Retinal pigment epithelial cell (primary cell): Measurements from ENCODE around the gene TRIM3.
"Not testable (repeated sequence)": the region's sequence is repeated elsewhere in the genome, so short reads cannot be mapped to it uniquely, and the experiment has no call there.

Experiments
- DNase-seq: peaks from one replicate; pipeline ENCODE4 v3.0.0-alpha.2; 2010; ENCODE audit warnings: low read depth
- H3K4me3 ChIP-seq: 2 replicates; pipeline ENCODE4 v1.5.1; 2011; ENCODE audit warnings: mild to moderate bottlenecking, low read length, control low read depth, moderate library complexity
- TF ChIP-seq, protein P1 (sequence below): conservative IDR thresholded peaks from 2 replicates; pipeline ENCODE4 v1.5.1; 2011; ENCODE audit warnings: low read depth, low read length, control low read depth, inconsistent platforms

Gene TRIM3

DNA sequence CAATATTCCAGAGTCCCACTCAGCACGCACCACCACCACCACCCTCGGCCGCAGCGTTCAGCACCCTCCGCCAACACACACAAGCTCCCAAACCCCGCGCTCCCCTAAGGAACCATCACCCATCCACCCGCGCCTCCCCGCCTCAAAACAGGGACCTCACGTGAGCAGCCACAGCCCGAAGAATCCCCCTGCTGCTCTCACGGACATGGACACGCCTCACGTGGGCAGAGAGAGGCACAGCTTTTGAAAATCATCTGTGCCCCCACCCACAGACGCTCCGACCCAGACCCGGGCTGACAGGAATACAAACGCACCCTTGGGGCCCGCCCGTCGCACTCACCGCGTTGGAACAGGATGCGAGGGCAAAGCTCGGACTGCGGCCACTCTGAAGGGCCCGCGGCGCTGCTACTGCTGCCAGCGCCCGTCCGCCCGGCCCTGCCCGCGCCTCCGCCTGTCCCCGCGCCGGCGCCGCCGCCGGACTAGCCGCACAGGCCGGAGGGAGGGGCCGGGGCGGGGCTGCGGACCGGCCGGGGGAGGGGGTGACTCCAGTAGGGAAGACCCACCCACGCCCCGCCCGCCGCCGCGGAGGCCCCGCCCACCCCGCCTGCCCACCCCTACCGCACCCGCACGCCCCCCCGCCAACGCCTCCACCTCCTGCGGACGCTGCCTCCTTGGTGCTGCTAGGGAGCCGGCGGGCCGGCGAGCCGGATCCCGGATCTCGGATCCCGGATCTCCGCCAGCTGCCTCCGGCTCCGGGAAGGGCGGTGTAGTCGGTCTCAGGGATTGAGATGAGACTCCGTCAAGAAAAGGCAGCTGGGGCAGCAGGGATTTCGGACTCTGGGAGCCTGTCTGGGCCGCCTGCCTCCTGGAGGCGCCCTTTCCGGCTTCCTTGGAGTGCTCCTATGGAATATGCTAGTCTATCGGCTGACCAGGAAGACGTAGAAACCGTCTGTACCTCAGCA is at the start of gene TRIM3:
TRIM3 (minus strand) TSS at position 491 of the 962 bp plus-strand sequence. CDS start 8,246 bp downstream, outside the sequence.
- DNase-seq = peak; percentile 35
- TF ChIP-seq, protein P1, sequence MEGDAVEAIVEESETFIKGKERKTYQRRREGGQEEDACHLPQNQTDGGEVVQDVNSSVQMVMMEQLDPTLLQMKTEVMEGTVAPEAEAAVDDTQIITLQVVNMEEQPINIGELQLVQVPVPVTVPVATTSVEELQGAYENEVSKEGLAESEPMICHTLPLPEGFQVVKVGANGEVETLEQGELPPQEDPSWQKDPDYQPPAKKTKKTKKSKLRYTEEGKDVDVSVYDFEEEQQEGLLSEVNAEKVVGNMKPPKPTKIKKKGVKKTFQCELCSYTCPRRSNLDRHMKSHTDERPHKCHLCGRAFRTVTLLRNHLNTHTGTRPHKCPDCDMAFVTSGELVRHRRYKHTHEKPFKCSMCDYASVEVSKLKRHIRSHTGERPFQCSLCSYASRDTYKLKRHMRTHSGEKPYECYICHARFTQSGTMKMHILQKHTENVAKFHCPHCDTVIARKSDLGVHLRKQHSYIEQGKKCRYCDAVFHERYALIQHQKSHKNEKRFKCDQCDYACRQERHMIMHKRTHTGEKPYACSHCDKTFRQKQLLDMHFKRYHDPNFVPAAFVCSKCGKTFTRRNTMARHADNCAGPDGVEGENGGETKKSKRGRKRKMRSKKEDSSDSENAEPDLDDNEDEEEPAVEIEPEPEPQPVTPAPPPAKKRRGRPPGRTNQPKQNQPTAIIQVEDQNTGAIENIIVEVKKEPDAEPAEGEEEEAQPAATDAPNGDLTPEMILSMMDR = peak; percentile 47
- peak within 1 kb of the TSS; percentile 81 for H3K4me3 ChIP-seq

DNA sequence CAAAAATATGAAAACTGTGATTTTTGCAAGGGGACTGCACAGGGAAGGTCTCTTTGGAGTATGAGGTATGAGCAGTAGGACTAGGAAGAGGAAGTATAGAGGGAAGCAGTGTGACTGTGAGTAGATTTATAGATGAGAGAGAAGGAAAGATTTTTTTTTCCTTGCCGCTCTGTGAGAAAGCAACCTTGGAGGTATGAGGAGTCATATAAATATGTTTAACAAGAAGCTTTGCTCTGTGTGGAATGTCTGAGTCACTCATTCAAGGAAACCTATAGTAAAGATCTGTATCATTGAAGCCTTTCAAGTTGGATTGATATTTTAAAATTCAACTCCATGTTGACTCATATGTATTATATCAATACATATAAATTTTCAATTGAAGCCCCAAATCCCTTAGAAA is 49.5 kb upstream of the TRIM3 start:
- H3K4me3 ChIP-seq = no peak overlapping the region
- TF ChIP-seq, protein P1 = no peak
- DNase-seq = peak; percentile 17

DNA sequence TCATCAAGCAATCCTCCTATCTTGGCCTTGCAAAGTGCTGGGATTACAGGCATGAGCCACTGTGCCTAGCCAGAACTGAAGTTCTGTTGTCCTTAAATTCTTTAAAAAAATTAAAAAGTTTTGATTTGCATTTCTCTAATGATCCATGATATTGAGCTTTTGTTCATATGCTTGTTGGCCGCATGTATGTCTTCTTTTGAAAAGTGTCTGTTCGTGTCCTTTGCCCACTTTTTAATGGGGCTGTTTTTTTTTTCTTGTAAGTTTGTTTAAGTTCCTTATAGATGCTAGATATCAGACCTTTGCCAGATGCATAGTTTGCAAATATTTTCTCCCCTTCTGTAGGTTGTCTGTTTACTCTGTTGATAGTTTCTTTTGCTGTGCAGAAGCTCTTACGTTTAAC is 48.2 kb upstream of the TRIM3 start:
- not testable (repeated sequence) for H3K4me3 ChIP-seq, DNase-seq

DNA sequence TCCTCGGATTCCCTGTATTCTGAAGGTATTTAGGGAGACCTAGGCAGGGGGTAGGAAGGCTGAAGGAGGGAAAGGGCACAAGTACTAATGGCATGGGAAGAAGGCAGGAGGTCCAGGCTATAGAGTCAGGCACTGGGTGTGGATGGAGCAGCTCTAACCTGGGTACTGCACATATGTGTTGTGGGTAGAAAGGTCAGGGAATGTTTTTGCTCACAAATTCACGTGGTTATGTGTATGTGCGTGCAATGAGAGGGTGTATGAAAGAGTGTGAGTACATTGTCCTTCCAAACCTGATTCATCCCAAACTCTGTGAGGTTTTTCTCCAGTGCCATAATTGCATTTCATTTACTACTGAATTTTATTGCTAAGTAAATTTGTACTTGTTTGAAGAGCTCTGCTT is 46.5 kb upstream of the TRIM3 start:
- no peak overlapping the region for H3K4me3 ChIP-seq
- DNase-seq = no peak
- TF ChIP-seq, protein P1 = no peak

DNA sequence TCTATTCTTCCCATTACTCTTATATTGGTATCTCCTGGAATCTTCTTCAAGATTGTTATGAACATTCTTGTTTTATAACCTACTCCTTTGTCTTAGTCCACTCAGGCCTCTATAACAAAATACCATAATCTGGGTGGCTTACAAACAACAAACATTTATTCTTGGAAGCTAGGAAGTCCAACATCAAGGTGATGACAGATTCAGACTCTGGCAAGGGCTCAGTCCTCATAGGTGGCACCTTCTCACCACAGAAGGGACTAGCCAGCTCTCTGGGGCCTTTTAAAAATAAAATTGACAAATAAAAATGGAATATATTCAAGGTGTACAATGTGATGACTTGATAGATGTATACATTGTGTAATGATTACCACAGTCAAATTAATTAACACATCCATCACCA is 43.1 kb upstream of the TRIM3 start:
- TF ChIP-seq, protein P1 = no peak
- DNase-seq = no peak
- no peak overlapping the region for H3K4me3 ChIP-seq

DNA sequence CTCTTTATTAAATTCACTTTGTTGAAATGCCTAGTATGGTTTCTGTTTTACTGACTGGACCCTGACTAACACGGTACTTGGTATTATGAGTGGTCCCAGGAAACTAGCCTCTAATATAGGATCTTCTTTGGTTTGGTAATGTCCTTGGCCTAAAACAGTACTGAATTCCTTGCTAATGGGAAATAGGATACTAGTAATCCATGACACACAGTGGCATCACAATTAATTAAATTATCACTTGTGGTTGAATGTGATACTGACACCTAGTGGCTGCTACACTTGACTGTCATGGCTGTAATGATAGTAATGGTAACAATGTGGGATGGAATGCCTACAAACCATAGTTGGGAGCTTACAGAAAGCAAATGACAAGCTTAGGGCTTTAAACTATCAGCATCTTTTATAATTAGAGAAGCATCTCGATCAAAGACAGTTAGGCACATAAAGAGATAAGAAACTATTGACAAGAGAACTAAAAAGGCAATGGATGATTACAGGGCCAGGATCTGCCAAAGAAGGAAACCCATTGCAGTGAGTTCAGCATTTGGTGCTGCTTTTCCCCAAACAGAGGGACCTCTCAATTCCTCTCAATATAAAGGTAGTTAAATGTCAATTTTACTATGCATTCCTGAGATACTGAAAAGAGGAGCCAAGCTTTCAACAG is 32.0 kb upstream of the TRIM3 start:
- no peak overlapping the region for H3K4me3 ChIP-seq
- TF ChIP-seq, protein P1 = peak; percentile 67
- DNase-seq = peak; percentile 12

DNA sequence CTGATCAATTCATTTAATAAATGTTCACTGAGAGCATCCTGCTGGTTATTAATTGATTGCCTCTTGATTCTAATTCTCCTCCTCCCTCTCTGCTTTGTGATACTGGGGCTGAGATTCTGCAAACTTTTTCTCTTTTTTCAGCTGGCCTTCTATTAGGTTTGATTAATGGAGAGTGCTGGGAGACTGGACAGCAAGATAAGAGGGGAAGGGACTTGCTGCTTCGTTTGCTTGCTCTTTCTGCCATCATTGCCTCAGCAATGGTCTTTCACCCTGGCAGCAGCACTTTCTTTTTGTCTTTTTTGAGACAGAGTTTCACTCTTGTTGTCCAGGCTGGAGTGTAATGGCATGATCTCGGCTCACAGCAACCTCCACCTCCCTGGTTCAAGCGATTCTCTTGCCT is 30.4 kb upstream of the TRIM3 start:
- DNase-seq = no peak
- TF ChIP-seq, protein P1 = no peak
- no peak overlapping the region for H3K4me3 ChIP-seq
